Activated CD4-positive, alpha-beta T cell treated with anti-CD3 and anti-CD28 coated beads for 36 hours (primary cell): ENCODE data around the gene SDCBP2. TPM values are rescaled to one million over a fixed set of nuclear protein-coding genes. Genes with fewer than 3 reads are reported as not detected.

ENCODE experiments used
- ATAC-seq: fragments of 200-7000 bp; cut with Tn5 transposase; one replicate; pipeline ENCODE4 v1.10.0; 2021; ENCODE audit warnings: mild to moderate bottlenecking, moderate library complexity
- CTCF ChIA-PET: fragments of 350-600 bp; sonication (Branson Sonifier 250); formaldehyde crosslinking; loops from one replicate; lab custom pipeline; 2021; ENCODE audit warnings: antibody characterized with exemption; lab: Charles Lee
- POLR2A ChIA-PET: fragments of 350-600 bp; sonication (Branson Sonifier 250); formaldehyde crosslinking; loops from one replicate; lab custom pipeline; 2021; ENCODE audit warnings: antibody characterized with exemption, inconsistent platforms; lab: Charles Lee
- DNase-seq: peaks from one replicate; pipeline ENCODE4 v3.0.0-alpha.2; 2020
- H3K27ac Mint-ChIP-seq: one replicate; pipeline ENCODE4 v1.8.0; 2021; ENCODE audit warnings: mixed read lengths
- H3K27me3 Mint-ChIP-seq: one replicate; pipeline ENCODE4 v1.8.0; 2021; ENCODE audit warnings: mixed read lengths
- H3K36me3 Mint-ChIP-seq: one replicate; pipeline ENCODE4 v1.8.0; 2021; ENCODE audit warnings: low read depth, mixed read lengths
- H3K4me1 Mint-ChIP-seq: one replicate; pipeline ENCODE4 v1.8.0; 2021; ENCODE audit warnings: mixed read lengths
- H3K4me3 Mint-ChIP-seq: one replicate; pipeline ENCODE4 v1.8.0; 2021; ENCODE audit warnings: mild to moderate bottlenecking, moderate library complexity, mixed read lengths
- H3K9me3 Mint-ChIP-seq: one replicate; pipeline ENCODE4 v1.8.0; 2021; ENCODE audit warnings: low read depth, mixed read lengths
- intact Hi-C, 2 experiments: fragments of 100-400 bp; cut with DNase I in 1 of 2; cut with micrococcal nuclease in 1 of 2; formaldehyde crosslinking; loops; one replicate each; pipeline versions ENCODE4 v1.14.2 to v1.15.1; 2022 to 2024; cut with DNase I, micrococcal nuclease
- total RNA-seq, 2 experiments: library from RNA; stranded (reverse); gene quantifications; one replicate each; pipeline ENCODE4 v1.2.3, GENCODE V29; 2021

The SDCBP2 gene
- total RNA-seq, 2 experiments from 2014 or later, result 2.8 to 3.2 TPM

GRCh38 chr20:1336699-1337367 is 7.9 kb upstream of the SDCBP2 start:
- ChIA-PET CTCF (interaction anchor here (0.6 to 1.0 kb wide), 5 partner anchors 9 to 874 kb away, joined by 3 to 4 read pairs (median 3); no protein-coding TSS in a partner anchor), POLR2A (no interaction called here)
- DNase-seq (no peak), ATAC-seq (peak; percentile 42)
- intact Hi-C loops, result no loop called here
- Mint-ChIP-seq H3K4me3 (no peak overlapping the region), H3K9me3 (no peaks in the 10 kb centered on the region), H3K4me1 (peaks cover 28% of the 10 kb centered on the region), H3K27me3 (no peaks in the 10 kb centered on the region), H3K36me3 (peaks cover 11% of the 10 kb centered on the region), H3K27ac (peak overlapping the region; percentile 69)

GRCh38 chr20:1335961-1336698 is 7.2 kb upstream of the SDCBP2 start:
- H3K4me3 Mint-ChIP-seq, result no peak overlapping the region
- intact Hi-C loops, result no loop called here
- DNase-seq, result peak; percentile 50
- no peaks in the 10 kb centered on the region for H3K27me3 Mint-ChIP-seq
- H3K36me3 Mint-ChIP-seq, result peaks cover 13% of the 10 kb centered on the region
- peaks cover 32% of the 10 kb centered on the region for H3K4me1 Mint-ChIP-seq
- CTCF ChIA-PET, result interaction anchor here (0.6 to 1.0 kb wide), 6 partner anchors 10 to 874 kb away, joined by 3 to 4 read pairs (median 3); no protein-coding TSS in a partner anchor
- peak; percentile 84 for ATAC-seq
- POLR2A ChIA-PET, result no interaction called here
- H3K9me3 Mint-ChIP-seq, result no peaks in the 10 kb centered on the region
- peak overlapping the region; percentile 69 for H3K27ac Mint-ChIP-seq

- Mint-ChIP-seq H3K4me1 (peaks cover 44% of the 10 kb centered on the region), H3K36me3 (peaks cover 13% of the 10 kb centered on the region), H3K4me3 (no peak overlapping the region), H3K9me3 (no peaks in the 10 kb centered on the region), H3K27me3 (no peaks in the 10 kb centered on the region), H3K27ac (no peak overlapping the region)
- intact Hi-C loops, result no loop called here
- CTCF ChIA-PET, result interaction anchor here (0.6 to 0.7 kb wide), 2 partner anchors 150 to 304 kb away, joined by 3 read pairs; partner anchors contain the start of gene TMEM74B
- DNase-seq, result no peak
- POLR2A ChIA-PET, result no interaction called here
- ATAC-seq, result no peak
Measured at GRCh38 chr20:1334761-1335160, 5.8 kb upstream of the SDCBP2 start.

DNA sequence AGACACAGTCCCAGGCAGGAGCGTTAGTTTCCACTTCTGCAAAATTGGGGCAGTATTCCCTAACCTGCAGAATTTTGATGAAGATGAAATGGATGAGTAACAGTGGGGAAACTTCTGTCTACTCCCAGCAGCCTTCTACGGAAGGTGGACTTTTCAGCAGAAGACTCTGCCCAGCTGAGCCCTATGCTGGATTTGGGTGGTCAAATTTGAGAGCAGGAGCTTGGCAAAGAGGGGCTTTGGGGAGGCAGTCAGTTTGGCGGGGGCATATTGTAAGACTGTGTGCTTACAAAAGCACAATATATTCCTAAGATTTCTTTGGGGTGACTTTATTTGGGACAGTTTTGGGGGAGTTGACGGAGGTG is 5.4 kb upstream of the SDCBP2 start:
- H3K27me3 Mint-ChIP-seq, result no peaks in the 10 kb centered on the region
- ChIA-PET CTCF (interaction anchor here (0.6 to 0.7 kb wide), 2 partner anchors 150 to 304 kb away, joined by 3 read pairs; partner anchors contain the start of gene TMEM74B), POLR2A (no interaction called here)
- ATAC-seq (no peak), DNase-seq (no peak)
- H3K36me3 Mint-ChIP-seq, result peaks cover 17% of the 10 kb centered on the region
- H3K9me3 Mint-ChIP-seq, result no peaks in the 10 kb centered on the region
- peak overlapping the region; percentile 69 for H3K27ac Mint-ChIP-seq
- no peak overlapping the region for H3K4me3 Mint-ChIP-seq
- intact Hi-C loops, result no loop called here
- H3K4me1 Mint-ChIP-seq, result peaks cover 48% of the 10 kb centered on the region

DNA sequence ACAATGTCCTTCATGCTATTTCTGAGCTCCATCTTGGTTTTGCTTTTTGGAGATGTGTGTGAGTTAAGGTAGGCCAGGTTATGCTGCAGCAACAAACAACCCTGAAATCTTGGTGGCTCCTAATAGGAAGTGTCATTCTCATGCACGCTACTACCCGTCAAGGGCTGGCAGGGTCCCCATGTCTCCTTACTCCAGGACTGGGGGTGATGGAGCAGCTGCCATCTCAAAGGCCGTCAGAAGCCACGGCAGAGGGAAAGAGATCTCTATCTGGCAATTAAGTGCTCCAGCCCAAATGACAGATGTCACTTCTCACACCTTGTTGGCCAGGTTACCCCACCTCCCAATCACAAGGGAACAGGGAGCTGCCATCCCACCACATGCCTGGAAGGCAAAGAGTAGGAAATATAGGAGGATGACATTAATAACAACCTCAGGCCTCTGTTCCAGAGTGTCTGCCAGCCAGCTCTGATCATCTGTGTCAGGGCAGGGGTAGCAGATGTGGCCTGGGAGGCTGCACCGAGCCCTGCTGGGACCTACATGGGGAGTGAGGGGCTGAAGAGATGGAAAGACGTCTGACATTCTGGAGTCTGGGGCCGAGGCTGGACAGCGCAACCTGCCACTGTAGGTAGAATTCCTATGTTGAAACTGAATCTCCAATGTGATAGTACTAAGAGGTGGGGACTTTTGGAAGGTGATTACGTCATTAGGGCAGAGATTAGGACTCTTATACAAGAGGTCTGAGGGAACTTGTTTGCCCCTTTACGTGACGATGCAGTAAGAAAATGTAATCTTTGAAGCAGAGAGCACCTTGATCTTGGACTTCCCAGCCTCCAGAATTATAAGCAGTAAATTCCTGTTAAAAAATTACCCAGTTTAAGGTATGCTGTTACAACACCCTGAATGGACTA is 4.8 kb upstream of the SDCBP2 start:
- ChIA-PET CTCF (no interaction called here), POLR2A (interaction anchor here (0.5 kb wide), 1 partner anchor 874 kb away, joined by 6 read pairs; no protein-coding TSS in a partner anchor)
- intact Hi-C loops, result no loop called here
- ATAC-seq (no peak), DNase-seq (no peak)
- Mint-ChIP-seq H3K9me3 (no peaks in the 10 kb centered on the region), H3K4me3 (no peak overlapping the region), H3K27me3 (no peaks in the 10 kb centered on the region), H3K27ac (no peak overlapping the region), H3K4me1 (peaks cover 52% of the 10 kb centered on the region), H3K36me3 (peaks cover 18% of the 10 kb centered on the region)

DNA sequence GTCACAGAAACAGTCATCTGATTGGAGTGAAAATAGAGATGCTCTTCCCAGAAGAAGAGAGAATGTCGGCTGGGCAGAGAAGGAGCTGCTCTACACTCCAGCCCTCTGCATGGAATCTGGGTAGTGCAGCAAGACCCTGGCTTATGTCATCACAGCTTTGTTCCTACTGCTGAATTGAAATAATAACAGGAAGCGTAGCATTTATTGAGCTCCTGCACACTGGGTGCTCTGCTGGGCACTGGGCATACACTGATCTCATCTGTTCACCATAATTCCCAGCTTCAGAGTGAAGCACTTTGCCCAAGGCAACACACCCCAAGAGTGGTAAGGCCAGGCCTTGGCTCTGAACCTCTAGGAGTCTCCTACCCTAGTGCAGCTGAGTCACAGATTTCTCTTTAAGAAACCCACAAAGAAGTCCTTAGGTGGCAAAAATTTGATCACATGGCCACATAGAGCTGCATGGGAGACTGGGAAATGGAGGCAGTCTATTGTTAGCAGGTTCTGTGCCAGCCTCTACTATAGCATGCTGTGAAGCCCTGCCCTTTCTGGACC is 3.9 kb upstream of the SDCBP2 start:
- POLR2A ChIA-PET, result interaction anchor here (0.5 kb wide), 1 partner anchor 873 kb away, joined by 6 read pairs; no protein-coding TSS in a partner anchor
- ATAC-seq, result no peak
- Mint-ChIP-seq H3K27me3 (no peaks in the 10 kb centered on the region), H3K27ac (peak overlapping the region; percentile 55), H3K36me3 (peaks cover 21% of the 10 kb centered on the region), H3K4me1 (peaks cover 52% of the 10 kb centered on the region), H3K9me3 (no peaks in the 10 kb centered on the region), H3K4me3 (no peak overlapping the region)
- DNase-seq, result no peak
- CTCF ChIA-PET, result no interaction called here
- intact Hi-C loops, result no loop called here

GRCh38 chr20:1331801-1332453 is 3.0 kb upstream of the SDCBP2 start:
- Mint-ChIP-seq H3K36me3 (peaks cover 21% of the 10 kb centered on the region), H3K27ac (peak overlapping the region; percentile 10), H3K4me1 (peaks cover 47% of the 10 kb centered on the region), H3K27me3 (no peaks in the 10 kb centered on the region), H3K4me3 (no peak overlapping the region), H3K9me3 (no peaks in the 10 kb centered on the region)
- intact Hi-C loops, result no loop called here
- ATAC-seq, result no peak
- DNase-seq, result no peak
- ChIA-PET CTCF (no interaction called here), POLR2A (no interaction called here)

GRCh38 chr20:1331101-1331500 is 2.2 kb upstream of the SDCBP2 start:
- H3K27ac Mint-ChIP-seq, result peak overlapping the region; percentile 26
- DNase-seq (no peak), ATAC-seq (no peak)
- H3K9me3 Mint-ChIP-seq, result no peaks in the 10 kb centered on the region
- peaks cover 40% of the 10 kb centered on the region for H3K4me1 Mint-ChIP-seq
- H3K27me3 Mint-ChIP-seq, result no peaks in the 10 kb centered on the region
- ChIA-PET POLR2A (no interaction called here), CTCF (no interaction called here)
- intact Hi-C loops, result no loop called here
- peaks cover 21% of the 10 kb centered on the region for H3K36me3 Mint-ChIP-seq
- H3K4me3 Mint-ChIP-seq, result no peak overlapping the region

GRCh38 chr20:1330075-1330830 is 1.3 kb upstream of the SDCBP2 start:
- ATAC-seq (peak; percentile 40), DNase-seq (peak; percentile 66)
- no peak overlapping the region for H3K4me3 Mint-ChIP-seq
- ChIA-PET POLR2A (no interaction called here), CTCF (interaction anchor here (1.3 to 1.5 kb wide), 2 partner anchors 17 to 67 kb away, joined by 3 to 4 read pairs; no protein-coding TSS in a partner anchor)
- H3K27me3 Mint-ChIP-seq, result no peaks in the 10 kb centered on the region
- H3K4me1 Mint-ChIP-seq, result peaks cover 36% of the 10 kb centered on the region
- H3K27ac Mint-ChIP-seq, result peak overlapping the region; percentile 92
- peaks cover 21% of the 10 kb centered on the region for H3K36me3 Mint-ChIP-seq
- intact Hi-C loops, result no loop called here
- H3K9me3 Mint-ChIP-seq, result no peaks in the 10 kb centered on the region
